ENCODE data around the gene EEF1AKMT3.

DNA sequence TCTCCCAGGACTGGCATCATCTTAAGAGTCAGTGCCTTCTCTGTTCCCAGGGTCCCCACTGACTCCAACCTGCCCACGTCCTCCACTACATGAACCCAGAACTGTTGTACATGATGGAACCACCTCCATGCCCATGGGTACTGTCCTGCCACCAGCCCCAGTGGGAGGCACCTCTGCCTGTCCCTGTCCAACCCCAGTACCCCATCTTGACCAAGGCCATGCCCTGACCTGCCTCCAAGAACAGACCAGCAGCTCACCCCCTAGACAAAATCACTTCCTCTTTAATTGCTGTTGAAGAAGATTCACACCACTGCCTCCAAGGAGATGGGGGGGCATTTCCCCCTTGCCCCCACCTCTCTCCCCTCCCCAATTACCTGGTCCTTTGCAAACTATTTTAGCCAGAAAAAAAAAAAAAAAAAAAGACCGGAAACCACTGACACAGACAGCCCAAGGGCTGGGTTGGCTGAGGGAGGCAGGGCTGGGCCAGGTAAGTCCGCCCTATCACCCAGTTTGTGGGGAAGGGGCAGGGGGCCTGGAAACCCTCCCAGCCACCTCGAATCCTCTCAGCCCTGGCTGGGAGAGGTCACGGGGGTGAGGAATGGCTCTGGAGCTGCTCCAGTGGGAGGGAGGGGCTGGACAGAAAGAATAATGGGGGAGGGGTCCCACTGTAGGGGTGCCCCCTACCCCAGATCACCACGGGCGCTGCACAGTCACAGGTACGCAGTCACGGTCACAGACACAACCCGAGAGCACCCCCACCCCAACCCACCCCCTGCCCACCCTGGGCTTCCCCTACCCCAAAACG is 47.3 kb upstream of the EEF1AKMT3 start:
- no peak for TF ChIP-seq CHD2 (IDR thresholded peaks at IDR 0.05; ENCODE audit: low read depth, low read length)
- TF ChIP-seq POLR2AphosphoS5 (IDR thresholded peaks at IDR 0.05; ENCODE audit: control insufficient read depth, insufficient read depth, low read depth, low read length), result no peak
- TF ChIP-seq, protein P1, sequence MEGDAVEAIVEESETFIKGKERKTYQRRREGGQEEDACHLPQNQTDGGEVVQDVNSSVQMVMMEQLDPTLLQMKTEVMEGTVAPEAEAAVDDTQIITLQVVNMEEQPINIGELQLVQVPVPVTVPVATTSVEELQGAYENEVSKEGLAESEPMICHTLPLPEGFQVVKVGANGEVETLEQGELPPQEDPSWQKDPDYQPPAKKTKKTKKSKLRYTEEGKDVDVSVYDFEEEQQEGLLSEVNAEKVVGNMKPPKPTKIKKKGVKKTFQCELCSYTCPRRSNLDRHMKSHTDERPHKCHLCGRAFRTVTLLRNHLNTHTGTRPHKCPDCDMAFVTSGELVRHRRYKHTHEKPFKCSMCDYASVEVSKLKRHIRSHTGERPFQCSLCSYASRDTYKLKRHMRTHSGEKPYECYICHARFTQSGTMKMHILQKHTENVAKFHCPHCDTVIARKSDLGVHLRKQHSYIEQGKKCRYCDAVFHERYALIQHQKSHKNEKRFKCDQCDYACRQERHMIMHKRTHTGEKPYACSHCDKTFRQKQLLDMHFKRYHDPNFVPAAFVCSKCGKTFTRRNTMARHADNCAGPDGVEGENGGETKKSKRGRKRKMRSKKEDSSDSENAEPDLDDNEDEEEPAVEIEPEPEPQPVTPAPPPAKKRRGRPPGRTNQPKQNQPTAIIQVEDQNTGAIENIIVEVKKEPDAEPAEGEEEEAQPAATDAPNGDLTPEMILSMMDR (IDR thresholded peaks at IDR 0.05 in 2 of 3, conservative IDR thresholded peaks at IDR 0.05 in 1 of 3; ENCODE audit: insufficient read depth in 2 of 3, low read depth in 1 of 3, low read length in 3 of 3), result no peak
- TF ChIP-seq ZNF184 (CRISPR knock-in tag; IDR thresholded peaks at IDR 0.05), result no peak
- no peak for TF ChIP-seq ZBTB1 (CRISPR knock-in tag; IDR thresholded peaks at IDR 0.05; ENCODE audit: borderline replicate concordance, low read depth)
- TF ChIP-seq, protein P2, sequence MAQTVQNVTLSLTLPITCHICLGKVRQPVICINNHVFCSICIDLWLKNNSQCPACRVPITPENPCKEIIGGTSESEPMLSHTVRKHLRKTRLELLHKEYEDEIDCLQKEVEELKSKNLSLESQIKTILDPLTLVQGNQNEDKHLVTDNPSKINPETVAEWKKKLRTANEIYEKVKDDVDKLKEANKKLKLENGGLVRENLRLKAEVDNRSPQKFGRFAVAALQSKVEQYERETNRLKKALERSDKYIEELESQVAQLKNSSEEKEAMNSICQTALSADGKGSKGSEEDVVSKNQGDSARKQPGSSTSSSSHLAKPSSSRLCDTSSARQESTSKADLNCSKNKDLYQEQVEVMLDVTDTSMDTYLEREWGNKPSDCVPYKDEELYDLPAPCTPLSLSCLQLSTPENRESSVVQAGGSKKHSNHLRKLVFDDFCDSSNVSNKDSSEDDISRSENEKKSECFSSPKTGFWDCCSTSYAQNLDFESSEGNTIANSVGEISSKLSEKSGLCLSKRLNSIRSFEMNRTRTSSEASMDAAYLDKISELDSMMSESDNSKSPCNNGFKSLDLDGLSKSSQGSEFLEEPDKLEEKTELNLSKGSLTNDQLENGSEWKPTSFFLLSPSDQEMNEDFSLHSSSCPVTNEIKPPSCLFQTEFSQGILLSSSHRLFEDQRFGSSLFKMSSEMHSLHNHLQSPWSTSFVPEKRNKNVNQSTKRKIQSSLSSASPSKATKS (CRISPR knock-in tag; IDR thresholded peaks at IDR 0.05), result no peak
- TF ChIP-seq, protein P3, sequence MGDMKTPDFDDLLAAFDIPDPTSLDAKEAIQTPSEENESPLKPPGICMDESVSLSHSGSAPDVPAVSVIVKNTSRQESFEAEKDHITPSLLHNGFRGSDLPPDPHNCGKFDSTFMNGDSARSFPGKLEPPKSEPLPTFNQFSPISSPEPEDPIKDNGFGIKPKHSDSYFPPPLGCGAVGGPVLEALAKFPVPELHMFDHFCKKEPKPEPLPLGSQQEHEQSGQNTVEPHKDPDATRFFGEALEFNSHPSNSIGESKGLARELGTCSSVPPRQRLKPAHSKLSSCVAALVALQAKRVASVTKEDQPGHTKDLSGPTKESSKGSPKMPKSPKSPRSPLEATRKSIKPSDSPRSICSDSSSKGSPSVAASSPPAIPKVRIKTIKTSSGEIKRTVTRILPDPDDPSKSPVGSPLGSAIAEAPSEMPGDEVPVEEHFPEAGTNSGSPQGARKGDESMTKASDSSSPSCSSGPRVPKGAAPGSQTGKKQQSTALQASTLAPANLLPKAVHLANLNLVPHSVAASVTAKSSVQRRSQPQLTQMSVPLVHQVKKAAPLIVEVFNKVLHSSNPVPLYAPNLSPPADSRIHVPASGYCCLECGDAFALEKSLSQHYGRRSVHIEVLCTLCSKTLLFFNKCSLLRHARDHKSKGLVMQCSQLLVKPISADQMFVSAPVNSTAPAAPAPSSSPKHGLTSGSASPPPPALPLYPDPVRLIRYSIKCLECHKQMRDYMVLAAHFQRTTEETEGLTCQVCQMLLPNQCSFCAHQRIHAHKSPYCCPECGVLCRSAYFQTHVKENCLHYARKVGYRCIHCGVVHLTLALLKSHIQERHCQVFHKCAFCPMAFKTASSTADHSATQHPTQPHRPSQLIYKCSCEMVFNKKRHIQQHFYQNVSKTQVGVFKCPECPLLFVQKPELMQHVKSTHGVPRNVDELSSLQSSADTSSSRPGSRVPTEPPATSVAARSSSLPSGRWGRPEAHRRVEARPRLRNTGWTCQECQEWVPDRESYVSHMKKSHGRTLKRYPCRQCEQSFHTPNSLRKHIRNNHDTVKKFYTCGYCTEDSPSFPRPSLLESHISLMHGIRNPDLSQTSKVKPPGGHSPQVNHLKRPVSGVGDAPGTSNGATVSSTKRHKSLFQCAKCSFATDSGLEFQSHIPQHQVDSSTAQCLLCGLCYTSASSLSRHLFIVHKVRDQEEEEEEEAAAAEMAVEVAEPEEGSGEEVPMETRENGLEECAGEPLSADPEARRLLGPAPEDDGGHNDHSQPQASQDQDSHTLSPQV (IDR thresholded peaks at IDR 0.05), result no peak
- no peak for TF ChIP-seq HNRNPK (IDR thresholded peaks at IDR 0.05; ENCODE audit: low read depth, low read length, poor library complexity, severe bottlenecking)
- TF ChIP-seq, protein P4, sequence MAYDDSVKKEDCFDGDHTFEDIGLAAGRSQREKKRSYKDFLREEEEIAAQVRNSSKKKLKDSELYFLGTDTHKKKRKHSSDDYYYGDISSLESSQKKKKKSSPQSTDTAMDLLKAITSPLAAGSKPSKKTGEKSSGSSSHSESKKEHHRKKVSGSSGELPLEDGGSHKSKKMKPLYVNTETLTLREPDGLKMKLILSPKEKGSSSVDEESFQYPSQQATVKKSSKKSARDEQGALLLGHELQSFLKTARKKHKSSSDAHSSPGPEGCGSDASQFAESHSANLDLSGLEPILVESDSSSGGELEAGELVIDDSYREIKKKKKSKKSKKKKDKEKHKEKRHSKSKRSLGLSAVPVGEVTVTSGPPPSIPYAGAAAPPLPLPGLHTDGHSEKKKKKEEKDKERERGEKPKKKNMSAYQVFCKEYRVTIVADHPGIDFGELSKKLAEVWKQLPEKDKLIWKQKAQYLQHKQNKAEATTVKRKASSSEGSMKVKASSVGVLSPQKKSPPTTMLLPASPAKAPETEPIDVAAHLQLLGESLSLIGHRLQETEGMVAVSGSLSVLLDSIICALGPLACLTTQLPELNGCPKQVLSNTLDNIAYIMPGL (CRISPR knock-in tag; IDR thresholded peaks at IDR 0.05), result no peak
- TF ChIP-seq, protein P5, sequence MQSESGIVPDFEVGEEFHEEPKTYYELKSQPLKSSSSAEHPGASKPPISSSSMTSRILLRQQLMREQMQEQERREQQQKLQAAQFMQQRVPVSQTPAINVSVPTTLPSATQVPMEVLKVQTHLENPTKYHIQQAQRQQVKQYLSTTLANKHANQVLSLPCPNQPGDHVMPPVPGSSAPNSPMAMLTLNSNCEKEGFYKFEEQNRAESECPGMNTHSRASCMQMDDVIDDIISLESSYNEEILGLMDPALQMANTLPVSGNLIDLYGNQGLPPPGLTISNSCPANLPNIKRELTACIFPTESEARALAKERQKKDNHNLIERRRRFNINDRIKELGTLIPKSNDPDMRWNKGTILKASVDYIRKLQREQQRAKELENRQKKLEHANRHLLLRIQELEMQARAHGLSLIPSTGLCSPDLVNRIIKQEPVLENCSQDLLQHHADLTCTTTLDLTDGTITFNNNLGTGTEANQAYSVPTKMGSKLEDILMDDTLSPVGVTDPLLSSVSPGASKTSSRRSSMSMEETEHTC (IDR thresholded peaks at IDR 0.05), result no peak
- TF ChIP-seq, protein P6, sequence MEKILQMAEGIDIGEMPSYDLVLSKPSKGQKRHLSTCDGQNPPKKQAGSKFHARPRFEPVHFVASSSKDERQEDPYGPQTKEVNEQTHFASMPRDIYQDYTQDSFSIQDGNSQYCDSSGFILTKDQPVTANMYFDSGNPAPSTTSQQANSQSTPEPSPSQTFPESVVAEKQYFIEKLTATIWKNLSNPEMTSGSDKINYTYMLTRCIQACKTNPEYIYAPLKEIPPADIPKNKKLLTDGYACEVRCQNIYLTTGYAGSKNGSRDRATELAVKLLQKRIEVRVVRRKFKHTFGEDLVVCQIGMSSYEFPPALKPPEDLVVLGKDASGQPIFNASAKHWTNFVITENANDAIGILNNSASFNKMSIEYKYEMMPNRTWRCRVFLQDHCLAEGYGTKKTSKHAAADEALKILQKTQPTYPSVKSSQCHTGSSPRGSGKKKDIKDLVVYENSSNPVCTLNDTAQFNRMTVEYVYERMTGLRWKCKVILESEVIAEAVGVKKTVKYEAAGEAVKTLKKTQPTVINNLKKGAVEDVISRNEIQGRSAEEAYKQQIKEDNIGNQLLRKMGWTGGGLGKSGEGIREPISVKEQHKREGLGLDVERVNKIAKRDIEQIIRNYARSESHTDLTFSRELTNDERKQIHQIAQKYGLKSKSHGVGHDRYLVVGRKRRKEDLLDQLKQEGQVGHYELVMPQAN (IDR thresholded peaks at IDR 0.05; ENCODE audit: borderline replicate concordance), result no peak

All from K562 (cell line).